ENCODE results near the gene IGBP1.

IGBP1 gene

DNA sequence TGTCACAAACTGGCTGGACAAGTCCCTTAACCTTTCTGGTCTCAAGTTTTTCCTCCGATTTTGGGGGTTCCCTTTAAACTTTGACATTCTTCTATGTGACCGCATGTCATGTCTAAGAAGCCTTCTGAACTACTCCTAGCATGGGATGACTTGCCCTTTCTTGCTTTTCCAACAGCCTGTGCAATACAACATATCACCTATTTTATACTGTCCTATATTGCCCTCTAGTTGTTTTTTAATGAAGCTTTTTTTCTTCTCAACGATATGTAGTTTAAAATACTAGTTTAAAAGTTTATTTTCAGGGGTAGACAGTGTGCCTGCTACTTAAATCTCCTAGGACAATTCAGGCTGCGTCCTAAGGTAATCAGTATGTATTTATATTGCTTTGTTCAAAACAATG is 1.0 kb upstream of the IGBP1 start:
- no peaks in the 10 kb centered on the region for H3K27me3 ChIP-seq (ENCODE audit: insufficient read depth, poor library complexity, severe bottlenecking)
- no peaks in the 10 kb centered on the region for H3K9me3 ChIP-seq (ENCODE audit: severe bottlenecking)
- TF ChIP-seq, protein P1, sequence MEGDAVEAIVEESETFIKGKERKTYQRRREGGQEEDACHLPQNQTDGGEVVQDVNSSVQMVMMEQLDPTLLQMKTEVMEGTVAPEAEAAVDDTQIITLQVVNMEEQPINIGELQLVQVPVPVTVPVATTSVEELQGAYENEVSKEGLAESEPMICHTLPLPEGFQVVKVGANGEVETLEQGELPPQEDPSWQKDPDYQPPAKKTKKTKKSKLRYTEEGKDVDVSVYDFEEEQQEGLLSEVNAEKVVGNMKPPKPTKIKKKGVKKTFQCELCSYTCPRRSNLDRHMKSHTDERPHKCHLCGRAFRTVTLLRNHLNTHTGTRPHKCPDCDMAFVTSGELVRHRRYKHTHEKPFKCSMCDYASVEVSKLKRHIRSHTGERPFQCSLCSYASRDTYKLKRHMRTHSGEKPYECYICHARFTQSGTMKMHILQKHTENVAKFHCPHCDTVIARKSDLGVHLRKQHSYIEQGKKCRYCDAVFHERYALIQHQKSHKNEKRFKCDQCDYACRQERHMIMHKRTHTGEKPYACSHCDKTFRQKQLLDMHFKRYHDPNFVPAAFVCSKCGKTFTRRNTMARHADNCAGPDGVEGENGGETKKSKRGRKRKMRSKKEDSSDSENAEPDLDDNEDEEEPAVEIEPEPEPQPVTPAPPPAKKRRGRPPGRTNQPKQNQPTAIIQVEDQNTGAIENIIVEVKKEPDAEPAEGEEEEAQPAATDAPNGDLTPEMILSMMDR (IDR thresholded peaks at IDR 0.05; ENCODE audit: poor library complexity, severe bottlenecking) = no peak
- H3K27ac ChIP-seq (ENCODE audit: poor library complexity, severe bottlenecking) = no peak overlapping the region
- DNase-seq (ENCODE audit: low spot score) (no peak), ATAC-seq (ENCODE audit: low read depth) (no peak)
- H3K36me3 ChIP-seq (ENCODE audit: low read depth) = peaks cover 5% of the 10 kb centered on the region; the same call in 1 of the 2 replicates
- no peak overlapping the region for H3K4me3 ChIP-seq (ENCODE audit: severe bottlenecking)
- H3K4me1 ChIP-seq (ENCODE audit: insufficient read depth, poor library complexity, severe bottlenecking) = peaks cover 3% of the 10 kb centered on the region

DNA sequence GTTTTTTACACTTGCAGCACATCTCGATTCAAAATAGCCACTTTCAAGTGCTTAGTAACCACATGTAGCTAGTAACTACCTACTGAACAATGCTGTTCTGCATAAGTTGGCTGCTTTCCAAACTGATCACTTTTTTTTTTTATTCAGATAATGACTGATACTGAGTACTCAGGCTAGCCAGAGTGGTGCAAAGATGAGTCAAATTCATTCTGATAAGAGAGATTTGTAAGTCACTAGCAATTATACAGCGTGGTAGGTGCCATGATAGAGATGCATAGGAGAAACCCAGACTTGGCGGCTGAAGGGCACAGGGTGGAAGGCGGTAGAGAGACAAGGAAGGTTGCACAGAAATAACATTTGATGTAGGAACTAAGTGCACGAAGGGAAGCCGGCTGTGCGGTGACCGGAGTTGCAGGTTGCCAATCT is 357 bp upstream of the IGBP1 start:
- peak overlapping the region; percentile 76 for H3K4me3 ChIP-seq (ENCODE audit: severe bottlenecking)
- no peak for DNase-seq (ENCODE audit: low spot score)
- peak overlapping the region; percentile 50 for H3K27ac ChIP-seq (ENCODE audit: poor library complexity, severe bottlenecking)
- no peak; the same call in 2 of the 3 replicates for ATAC-seq (ENCODE audit: low read depth)
- H3K9me3 ChIP-seq (ENCODE audit: severe bottlenecking) = no peaks in the 10 kb centered on the region
- peaks cover 3% of the 10 kb centered on the region for H3K4me1 ChIP-seq (ENCODE audit: insufficient read depth, poor library complexity, severe bottlenecking)
- no peaks in the 10 kb centered on the region for H3K27me3 ChIP-seq (ENCODE audit: insufficient read depth, poor library complexity, severe bottlenecking)
- TF ChIP-seq, protein P1 (IDR thresholded peaks at IDR 0.05; ENCODE audit: poor library complexity, severe bottlenecking) = no peak
- H3K36me3 ChIP-seq (ENCODE audit: low read depth) = peaks cover 5% of the 10 kb centered on the region; the same call in 1 of the 2 replicates

GRCh38 chrX:70134116-70134477 is 850 bp downstream of the IGBP1 start:
- peaks cover 5% of the 10 kb centered on the region; the same call in 1 of the 2 replicates for H3K36me3 ChIP-seq (ENCODE audit: low read depth)
- TF ChIP-seq, protein P1 (IDR thresholded peaks at IDR 0.05; ENCODE audit: poor library complexity, severe bottlenecking) = no peak
- no peaks in the 10 kb centered on the region for H3K9me3 ChIP-seq (ENCODE audit: severe bottlenecking)
- H3K4me3 ChIP-seq (ENCODE audit: severe bottlenecking) = peak overlapping the region; percentile 76
- ATAC-seq (ENCODE audit: low read depth) = peak; percentile 12
- no peaks in the 10 kb centered on the region for H3K27me3 ChIP-seq (ENCODE audit: insufficient read depth, poor library complexity, severe bottlenecking)
- H3K4me1 ChIP-seq (ENCODE audit: insufficient read depth, poor library complexity, severe bottlenecking) = peaks cover 3% of the 10 kb centered on the region
- H3K27ac ChIP-seq (ENCODE audit: poor library complexity, severe bottlenecking) = peak overlapping the region; percentile 50
- DNase-seq (ENCODE audit: low spot score) = no peak

DNA sequence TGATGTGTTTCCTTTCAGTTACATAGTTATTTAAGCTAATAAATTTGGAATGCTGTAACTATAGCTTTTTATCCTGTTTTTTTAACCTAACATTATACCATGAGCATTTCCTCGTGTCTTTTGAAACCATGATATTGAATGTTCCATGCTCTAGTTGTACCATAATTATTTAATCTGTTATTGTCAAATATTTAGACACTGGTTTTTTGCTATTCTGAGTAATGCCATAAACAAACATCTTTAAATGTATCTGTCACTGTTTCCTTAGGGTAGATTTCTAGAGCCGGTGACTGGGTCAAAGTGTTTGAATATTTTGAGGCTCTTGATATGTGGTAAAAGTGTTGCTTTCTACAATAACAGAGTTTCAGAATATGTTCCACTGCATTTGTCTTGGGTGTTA is 5.4 kb downstream of the IGBP1 start:
- TF ChIP-seq, protein P1 (IDR thresholded peaks at IDR 0.05; ENCODE audit: poor library complexity, severe bottlenecking) = no peak
- H3K9me3 ChIP-seq (ENCODE audit: severe bottlenecking) = no peaks in the 10 kb centered on the region
- H3K27ac ChIP-seq (ENCODE audit: poor library complexity, severe bottlenecking) = no peak overlapping the region
- H3K36me3 ChIP-seq (ENCODE audit: low read depth) = peaks cover 14% of the 10 kb centered on the region; the same call in 1 of the 2 replicates
- no peak overlapping the region for H3K4me3 ChIP-seq (ENCODE audit: severe bottlenecking)
- no peak for ATAC-seq (ENCODE audit: low read depth)
- no peaks in the 10 kb centered on the region for H3K27me3 ChIP-seq (ENCODE audit: insufficient read depth, poor library complexity, severe bottlenecking)
- peaks cover 3% of the 10 kb centered on the region for H3K4me1 ChIP-seq (ENCODE audit: insufficient read depth, poor library complexity, severe bottlenecking)
- no peak for DNase-seq (ENCODE audit: low spot score)

GRCh38 chrX:70139736-70140135 is 6.5 kb downstream of the IGBP1 start:
- TF ChIP-seq, protein P1 (IDR thresholded peaks at IDR 0.05; ENCODE audit: poor library complexity, severe bottlenecking) = no peak
- ATAC-seq (ENCODE audit: low read depth) = no peak
- no peak overlapping the region for H3K4me3 ChIP-seq (ENCODE audit: severe bottlenecking)
- H3K27me3 ChIP-seq (ENCODE audit: insufficient read depth, poor library complexity, severe bottlenecking) = no peaks in the 10 kb centered on the region
- H3K9me3 ChIP-seq (ENCODE audit: severe bottlenecking) = no peaks in the 10 kb centered on the region
- H3K27ac ChIP-seq (ENCODE audit: poor library complexity, severe bottlenecking) = no peak overlapping the region
- H3K4me1 ChIP-seq (ENCODE audit: insufficient read depth, poor library complexity, severe bottlenecking) = no peaks in the 10 kb centered on the region
- H3K36me3 ChIP-seq (ENCODE audit: low read depth) = peaks cover 14% of the 10 kb centered on the region; the same call in 1 of the 2 replicates
- no peak for DNase-seq (ENCODE audit: low spot score)
